B cell (primary cell): Measurements from ENCODE around the gene ST7L.

Source experiments
- CTCF ChIP-seq: fragments of 200-600 bp; IDR thresholded peaks from one replicate; pipeline ENCODE4 v1.8.0; 2022; ENCODE audit warnings: antibody characterized with exemption, mild to moderate bottlenecking
- EZH2 ChIP-seq: IDR thresholded peaks from 2 replicates; pipeline ENCODE4 v1.6.1; 2012; ENCODE audit warnings: borderline replicate concordance, low read depth, mild to moderate bottlenecking, moderate library complexity, low read length; ENCODE audit not compliant: insufficient read depth, poor library complexity, severe bottlenecking

GRCh38 chr1:112651205-112651604 is 32.3 kb upstream of the ST7L start:
- TF ChIP-seq CTCF = no peak
- TF ChIP-seq EZH2 = no peak
